ENCODE measurements around the gene ZBTB21. TPM values are rescaled to one million over a fixed set of nuclear protein-coding genes. Genes with fewer than 3 reads are reported as not detected.
A peak's percentile ranks its signal among the peaks of the same experiment; 100 is the strongest.

The ZBTB21 gene
- total and polyA plus RNA-seq, 2 of the 8 experiments (the other 6 are each of a cell fraction or from before 2014, with no cell fraction given) = 3.9 to 17.8 TPM

GRCh38 chr21:42021371-42022090, 11.4 kb upstream of the ZBTB21 start:
- H3K4me1 ChIP-seq (replicated peaks in 1 of 4; ENCODE audit: control insufficient read depth in 3 of 4, insufficient read depth in 4 of 4, low read length in 3 of 4) = peaks cover 2 to 11% (median 5%) of the 10 kb centered on the region in 4 experiments; a peak in 6 of 7 replicates
- FAIRE-seq = no peak
- H4K8ac ChIP-seq (ENCODE audit: extremely low read depth, insufficient read depth, low read length) = no peak overlapping the region
- H3K27me3 ChIP-seq (replicated peaks in 1 of 4; ENCODE audit: control insufficient read depth in 3 of 4, extremely low read depth in 1 of 4, insufficient read depth in 3 of 4, low read length in 3 of 4) = no peaks in the 10 kb centered on the region; a peak in 3 of 7 replicates
- POLR2A ChIA-PET (ENCODE audit: partially characterized antibody) = no interaction called here
- no peaks in the 10 kb centered on the region for H4K20me1 ChIP-seq (replicated peaks in 1 of 2; ENCODE audit: control insufficient read depth in 1 of 2, insufficient read depth in 2 of 2, low read length in 2 of 2)
- H2BK12ac ChIP-seq (ENCODE audit: low read depth, low read length) = 0 out of 2 replicates have a peak overlapping the region, but pooled peaks have one; percentile 5
- no peak overlapping the region for H3K14ac ChIP-seq (ENCODE audit: insufficient read length)
- no peak overlapping the region; a peak in 1 of 7 replicates for H3K9ac ChIP-seq (replicated peaks in 1 of 4; ENCODE audit: extremely low read depth in 1 of 4, low read depth in 3 of 4, low read length in 3 of 4)
- no peak overlapping the region for H4K5ac ChIP-seq (ENCODE audit: insufficient read length, low read depth, low read length)
- H3K36me3 ChIP-seq (ENCODE audit: control insufficient read depth in 2 of 4, insufficient read depth in 4 of 4, low read length in 3 of 4) = no peaks in the 10 kb centered on the region
- H3K23me2 ChIP-seq (ENCODE audit: low read depth, low read length) = no peaks in the 10 kb centered on the region; the same call in 1 of the 2 replicates
- no peak for DNase-seq (ENCODE audit: low read depth in 1 of 2, low spot score in 2 of 2)
- H2AK5ac ChIP-seq (ENCODE audit: low read depth, low read length) = no peak overlapping the region; the same call in 1 of the 2 replicates
- H3K4me2 ChIP-seq (ENCODE audit: insufficient read depth in 1 of 2, low read depth in 2 of 2, low read length in 2 of 2) = peak overlapping the region; percentile 36 to 40; a peak in 2 of 4 replicates
- WGBS, 2 experiments (ENCODE audit: extremely low coverage in 1 of 2, insufficient coverage in 1 of 2, insufficient read length in 1 of 2, insufficient replicate concordance in 2 of 2, low coverage in 1 of 2, low lambda C conversion rate in 2 of 2, missing lambda C conversion rate in 1 of 2) = 70% methylated on average over 20 of the region's 20 CpGs; no CpG with 5 or more reads in 1 of the 2 experiments
- no peak overlapping the region for H3K4ac ChIP-seq (replicated peaks; ENCODE audit: insufficient read length, low read depth, low read length)
- no peaks in the 10 kb centered on the region for H3K9me3 ChIP-seq (ENCODE audit: insufficient read depth in 2 of 2, low read depth in 1 of 2, low read length in 1 of 2)
- no peak overlapping the region for H2BK5ac ChIP-seq (ENCODE audit: low read depth, low read length)
- no peak overlapping the region for H4K91ac ChIP-seq (replicated peaks; ENCODE audit: insufficient read length, low read length)
- no peak overlapping the region for H2BK15ac ChIP-seq (ENCODE audit: low read length)
- H2AFZ ChIP-seq (ENCODE audit: low read length) = no peak overlapping the region
- H3K23ac ChIP-seq (ENCODE audit: insufficient read length) = no peak overlapping the region
- CTCF ChIA-PET (ENCODE audit: partially characterized antibody) = interaction anchor here (1.0 to 1.5 kb wide), 2 partner anchors 96 to 124 kb away, joined by 3 to 5 read pairs; no protein-coding TSS in a partner anchor
- no peak overlapping the region for H3K27ac ChIP-seq (ENCODE audit: low read depth, low read length)
- no peak overlapping the region for H2BK20ac ChIP-seq (ENCODE audit: low read length)
- no peak overlapping the region for H3K56ac ChIP-seq (replicated peaks; ENCODE audit: insufficient read length, low read depth, low read length)
- H2BK120ac ChIP-seq (replicated peaks; ENCODE audit: low read depth, low read length) = no peak overlapping the region
- peak overlapping the region in 1 of 4 experiments; percentile 3; a peak in 1 of 8 replicates for H3K4me3 ChIP-seq (ENCODE audit: extremely low read depth in 1 of 4, insufficient read depth in 2 of 4, low read depth in 3 of 4, low read length in 4 of 4)
- no peaks in the 10 kb centered on the region for H3K79me2 ChIP-seq (ENCODE audit: control insufficient read depth in 1 of 2, insufficient read depth in 2 of 2, low read length in 2 of 2)
- H3K18ac ChIP-seq (ENCODE audit: extremely low read depth, low read length) = no peak overlapping the region; the same call in 1 of the 2 replicates
- no peaks in the 10 kb centered on the region for H3K79me1 ChIP-seq (ENCODE audit: low read depth, low read length)
- TF ChIP-seq RBBP5 (IDR thresholded peaks at IDR 0.05; ENCODE audit: borderline replicate concordance, low read depth, low read length) (no peak), TAF7 (optimal IDR thresholded peaks at IDR 0.05; ENCODE audit: borderline replicate concordance, low read depth, low read length) (no peak), BACH1 (IDR thresholded peaks at IDR 0.05; ENCODE audit: low read length) (no peak), CHD2 (IDR thresholded peaks at IDR 0.05; ENCODE audit: low read length) (no peak), NRF1 (IDR thresholded peaks at IDR 0.05; ENCODE audit: low read depth, low read length) (no peak), BCL11A (IDR thresholded peaks at IDR 0.05; ENCODE audit: low read depth in 2 of 2, low read length in 2 of 2) (no peak), SIN3A (conservative IDR thresholded peaks at IDR 0.05 in 1 of 2, IDR thresholded peaks at IDR 0.05 in 1 of 2; ENCODE audit: low read depth in 1 of 2, low read length in 2 of 2) (no peak), NANOG (IDR thresholded peaks at IDR 0.05; ENCODE audit: insufficient read depth, low read depth, low read length, poor library complexity, severe bottlenecking) (no peak), CEBPB (IDR thresholded peaks at IDR 0.05; ENCODE audit: low read depth, low read length) (no peak), TCF12 (IDR thresholded peaks at IDR 0.05; ENCODE audit: low read depth, low read length) (no peak)
- TF ChIP-seq, protein P1, sequence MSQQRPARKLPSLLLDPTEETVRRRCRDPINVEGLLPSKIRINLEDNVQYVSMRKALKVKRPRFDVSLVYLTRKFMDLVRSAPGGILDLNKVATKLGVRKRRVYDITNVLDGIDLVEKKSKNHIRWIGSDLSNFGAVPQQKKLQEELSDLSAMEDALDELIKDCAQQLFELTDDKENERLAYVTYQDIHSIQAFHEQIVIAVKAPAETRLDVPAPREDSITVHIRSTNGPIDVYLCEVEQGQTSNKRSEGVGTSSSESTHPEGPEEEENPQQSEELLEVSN (IDR thresholded peaks at IDR 0.05) = no peak
